BE2C (cell line): ENCODE data around the gene OR56A1.

Source experiments
- DNase-seq: peaks from one replicate; pipeline ENCODE4 v3.0.0-alpha.2; 2020
- H3K27me3 ChIP-seq: fragments of 250-450 bp; sonication (Bioruptor Pico); 2 replicates; pipeline ENCODE4 v1.5.1; 2020; ENCODE audit warnings: mild to moderate bottlenecking
- H3K36me3 ChIP-seq: fragments of 250-450 bp; sonication (Bioruptor Pico); 2 replicates; pipeline ENCODE4 v1.5.1; 2020; ENCODE audit warnings: mild to moderate bottlenecking
- H3K4me1 ChIP-seq: fragments of 250-450 bp; sonication (Bioruptor Pico); 2 replicates; pipeline ENCODE4 v1.5.1; 2020
- H3K4me3 ChIP-seq: 2 replicates; pipeline ENCODE4 v1.5.1; 2011; ENCODE audit warnings: low read depth, low read length
- H3K9me3 ChIP-seq: fragments of 250-450 bp; sonication (Bioruptor Pico); 2 replicates; pipeline ENCODE4 v1.5.1; 2020
- TF ChIP-seq, protein P1 (sequence below): IDR thresholded peaks from 2 replicates; pipeline ENCODE4 v1.5.1; 2012; ENCODE audit warnings: mild to moderate bottlenecking, low read depth, low read length

OR56A1 gene

GRCh38 chr11:5983443-5983842 is 47.1 kb downstream of the OR56A1 start:
- H3K36me3 ChIP-seq: no peaks in the 10 kb centered on the region
- H3K9me3 ChIP-seq: no peaks in the 10 kb centered on the region
- TF ChIP-seq, protein P1, sequence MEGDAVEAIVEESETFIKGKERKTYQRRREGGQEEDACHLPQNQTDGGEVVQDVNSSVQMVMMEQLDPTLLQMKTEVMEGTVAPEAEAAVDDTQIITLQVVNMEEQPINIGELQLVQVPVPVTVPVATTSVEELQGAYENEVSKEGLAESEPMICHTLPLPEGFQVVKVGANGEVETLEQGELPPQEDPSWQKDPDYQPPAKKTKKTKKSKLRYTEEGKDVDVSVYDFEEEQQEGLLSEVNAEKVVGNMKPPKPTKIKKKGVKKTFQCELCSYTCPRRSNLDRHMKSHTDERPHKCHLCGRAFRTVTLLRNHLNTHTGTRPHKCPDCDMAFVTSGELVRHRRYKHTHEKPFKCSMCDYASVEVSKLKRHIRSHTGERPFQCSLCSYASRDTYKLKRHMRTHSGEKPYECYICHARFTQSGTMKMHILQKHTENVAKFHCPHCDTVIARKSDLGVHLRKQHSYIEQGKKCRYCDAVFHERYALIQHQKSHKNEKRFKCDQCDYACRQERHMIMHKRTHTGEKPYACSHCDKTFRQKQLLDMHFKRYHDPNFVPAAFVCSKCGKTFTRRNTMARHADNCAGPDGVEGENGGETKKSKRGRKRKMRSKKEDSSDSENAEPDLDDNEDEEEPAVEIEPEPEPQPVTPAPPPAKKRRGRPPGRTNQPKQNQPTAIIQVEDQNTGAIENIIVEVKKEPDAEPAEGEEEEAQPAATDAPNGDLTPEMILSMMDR: no peak; the same call in 1 of the 2 replicates
- no peaks in the 10 kb centered on the region for H3K4me1 ChIP-seq
- no peak overlapping the region for H3K4me3 ChIP-seq
- no peak for DNase-seq
- no peaks in the 10 kb centered on the region for H3K27me3 ChIP-seq

- no peak for DNase-seq
- no peaks in the 10 kb centered on the region for H3K36me3 ChIP-seq
- H3K27me3 ChIP-seq: no peaks in the 10 kb centered on the region
- no peaks in the 10 kb centered on the region for H3K4me1 ChIP-seq
- H3K9me3 ChIP-seq: no peaks in the 10 kb centered on the region
- no peak overlapping the region for H3K4me3 ChIP-seq
- TF ChIP-seq, protein P1: no peak
Measured at GRCh38 chr11:5973530-5973929, 57.0 kb downstream of the OR56A1 start.
